ENCODE measurements around the gene MAML3. TPM values are rescaled to one million over a fixed set of nuclear protein-coding genes. Genes with fewer than 3 reads are reported as not detected.

Gene MAML3
- total RNA-seq, 6 donors from 2014 or later = 9.6 to 31.4 (median 14.5) TPM

DNA sequence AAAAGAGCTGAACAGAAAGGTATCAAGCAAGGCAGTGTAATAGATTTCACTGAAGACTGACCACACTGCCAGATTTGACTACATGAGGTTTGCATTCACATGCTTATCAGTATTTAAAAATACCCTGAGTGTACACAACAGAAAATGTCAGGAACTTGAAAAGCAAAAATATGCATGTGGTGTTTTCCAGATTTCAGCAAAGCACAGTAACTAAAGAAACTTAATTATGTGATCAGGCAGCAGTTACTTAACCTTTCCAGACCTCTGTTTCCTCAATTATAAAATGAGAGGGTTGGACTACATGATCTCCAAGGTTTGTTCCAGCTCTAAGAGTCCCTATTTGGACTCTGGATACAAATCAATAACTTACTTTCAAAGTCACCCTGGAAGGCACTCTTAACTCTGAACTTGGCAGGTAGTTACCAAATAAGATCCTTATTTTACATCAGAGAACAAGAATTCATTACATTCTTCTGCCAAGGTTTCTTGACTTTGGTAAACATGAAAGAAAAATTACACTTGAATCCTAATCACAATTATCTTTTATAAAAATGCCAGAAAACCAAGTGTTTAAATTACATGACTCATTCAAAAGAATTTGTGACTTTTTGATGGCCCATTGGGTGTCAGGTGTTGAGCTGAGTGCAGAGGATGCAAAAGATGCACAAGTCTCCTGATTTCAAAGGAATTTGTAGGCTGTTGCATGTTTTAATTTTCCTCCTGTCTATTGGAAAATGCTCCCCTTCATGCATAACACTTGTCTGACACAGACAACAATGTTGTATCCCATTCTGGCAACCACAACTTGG, 246.8 kb downstream of the MAML3 start:
- no peaks in the 10 kb centered on the region for H3K27me3 ChIP-seq
- ATAC-seq (ENCODE audit: low FRiP score in 2 of 2) (no peak), DNase-seq (no peak)
- peak overlapping the region in 1 of 4 donors; percentile 37 for H3K27ac ChIP-seq
- H3K4me1 ChIP-seq = peaks cover 7 to 23% (median 12%) of the 10 kb centered on the region in 4 donors
- no peaks in the 10 kb centered on the region for H3K36me3 ChIP-seq
- H3K4me3 ChIP-seq = no peak overlapping the region
- no peak for TF ChIP-seq POLR2A (IDR thresholded peaks at IDR 0.05)
- no peak for TF ChIP-seq EP300 (IDR thresholded peaks at IDR 0.05)
- no peak for TF ChIP-seq POLR2AphosphoS5 (IDR thresholded peaks at IDR 0.05)
- TF ChIP-seq, protein P1, sequence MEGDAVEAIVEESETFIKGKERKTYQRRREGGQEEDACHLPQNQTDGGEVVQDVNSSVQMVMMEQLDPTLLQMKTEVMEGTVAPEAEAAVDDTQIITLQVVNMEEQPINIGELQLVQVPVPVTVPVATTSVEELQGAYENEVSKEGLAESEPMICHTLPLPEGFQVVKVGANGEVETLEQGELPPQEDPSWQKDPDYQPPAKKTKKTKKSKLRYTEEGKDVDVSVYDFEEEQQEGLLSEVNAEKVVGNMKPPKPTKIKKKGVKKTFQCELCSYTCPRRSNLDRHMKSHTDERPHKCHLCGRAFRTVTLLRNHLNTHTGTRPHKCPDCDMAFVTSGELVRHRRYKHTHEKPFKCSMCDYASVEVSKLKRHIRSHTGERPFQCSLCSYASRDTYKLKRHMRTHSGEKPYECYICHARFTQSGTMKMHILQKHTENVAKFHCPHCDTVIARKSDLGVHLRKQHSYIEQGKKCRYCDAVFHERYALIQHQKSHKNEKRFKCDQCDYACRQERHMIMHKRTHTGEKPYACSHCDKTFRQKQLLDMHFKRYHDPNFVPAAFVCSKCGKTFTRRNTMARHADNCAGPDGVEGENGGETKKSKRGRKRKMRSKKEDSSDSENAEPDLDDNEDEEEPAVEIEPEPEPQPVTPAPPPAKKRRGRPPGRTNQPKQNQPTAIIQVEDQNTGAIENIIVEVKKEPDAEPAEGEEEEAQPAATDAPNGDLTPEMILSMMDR (IDR thresholded peaks at IDR 0.05) = no peak
- H3K9me3 ChIP-seq = no peaks in the 10 kb centered on the region

DNA sequence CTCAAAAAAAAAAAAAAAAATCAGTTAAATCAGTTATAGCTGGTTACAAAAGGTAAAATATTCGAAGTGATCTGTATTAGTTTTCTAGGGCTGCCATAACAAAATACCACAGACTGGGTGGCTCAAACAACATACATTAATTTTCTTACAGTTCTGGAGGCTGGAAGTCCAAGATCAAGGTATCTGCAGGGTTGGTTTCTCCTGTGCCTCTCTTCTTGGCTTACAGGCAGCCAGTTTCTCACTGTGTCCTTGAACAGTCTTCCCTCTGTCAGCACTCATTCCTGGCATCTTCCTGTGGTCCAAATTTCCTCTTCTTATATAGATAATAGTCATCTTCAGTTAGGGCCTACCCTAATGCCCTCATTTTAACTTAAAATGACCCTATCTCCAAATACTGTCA, 248.5 kb downstream of the MAML3 start:
- H3K27ac ChIP-seq = no peak overlapping the region
- no peak for ATAC-seq (ENCODE audit: low FRiP score in 2 of 2)

GRCh38 chr4:139904406-139904805, 249.6 kb downstream of the MAML3 start:
- ATAC-seq (ENCODE audit: low FRiP score in 2 of 2) (no peak), DNase-seq (no peak)
- H3K4me1 ChIP-seq = peaks cover 14 to 31% (median 18%) of the 10 kb centered on the region in 4 donors
- no peaks in the 10 kb centered on the region for H3K36me3 ChIP-seq
- TF ChIP-seq POLR2A (IDR thresholded peaks at IDR 0.05) = no peak
- TF ChIP-seq POLR2AphosphoS5 (IDR thresholded peaks at IDR 0.05) = no peak
- no peak for TF ChIP-seq EP300 (IDR thresholded peaks at IDR 0.05)
- TF ChIP-seq, protein P1 (IDR thresholded peaks at IDR 0.05) = no peak
- no peak overlapping the region for H3K27ac ChIP-seq
- H3K9me3 ChIP-seq = no peaks in the 10 kb centered on the region
- H3K4me3 ChIP-seq = no peak overlapping the region
- H3K27me3 ChIP-seq = no peaks in the 10 kb centered on the region
- 86 to 93% methylated on average over 5 of the region's 5 CpGs for WGBS, 2 donors

More for the DNA sequence above, 248.5 kb downstream of the MAML3 start:
- WGBS, 2 donors = 100% methylated on average over 1 of the region's 1 CpG
- Histone ChIP-seq H3K4me3 (no peak overlapping the region), H3K36me3 (no peaks in the 10 kb centered on the region), H3K9me3 (no peaks in the 10 kb centered on the region), H3K4me1 (peaks cover 14 to 31% (median 18%) of the 10 kb centered on the region in 4 donors), H3K27me3 (no peaks in the 10 kb centered on the region)
- TF ChIP-seq EP300 (IDR thresholded peaks at IDR 0.05) = no peak
- TF ChIP-seq, protein P1 (IDR thresholded peaks at IDR 0.05) = no peak
- no peak for TF ChIP-seq POLR2AphosphoS5 (IDR thresholded peaks at IDR 0.05)
- no peak for TF ChIP-seq POLR2A (IDR thresholded peaks at IDR 0.05)
- DNase-seq = no peak

GRCh38 chr4:139903845-139904244, 250.1 kb downstream of the MAML3 start:
- Histone ChIP-seq H3K36me3 (no peaks in the 10 kb centered on the region), H3K9me3 (no peaks in the 10 kb centered on the region), H3K27me3 (no peaks in the 10 kb centered on the region), H3K27ac (no peak overlapping the region), H3K4me1 (peaks cover 14 to 31% (median 18%) of the 10 kb centered on the region in 4 donors), H3K4me3 (no peak overlapping the region)
- ATAC-seq (ENCODE audit: low FRiP score in 2 of 2) (peak in 1 of 2 donors; percentile 50), DNase-seq (no peak)
- TF ChIP-seq POLR2A (IDR thresholded peaks at IDR 0.05) (no peak), POLR2AphosphoS5 (IDR thresholded peaks at IDR 0.05) (no peak), EP300 (IDR thresholded peaks at IDR 0.05) (no peak)
- TF ChIP-seq, protein P1 (IDR thresholded peaks at IDR 0.05) = no peak
- WGBS, 2 donors = 100% methylated on average over 2 of the region's 2 CpGs

Measured in upper lobe of left lung (tissue), 6 donors.